Measurements from ENCODE around the gene DUSP2.

DUSP2 gene

DNA sequence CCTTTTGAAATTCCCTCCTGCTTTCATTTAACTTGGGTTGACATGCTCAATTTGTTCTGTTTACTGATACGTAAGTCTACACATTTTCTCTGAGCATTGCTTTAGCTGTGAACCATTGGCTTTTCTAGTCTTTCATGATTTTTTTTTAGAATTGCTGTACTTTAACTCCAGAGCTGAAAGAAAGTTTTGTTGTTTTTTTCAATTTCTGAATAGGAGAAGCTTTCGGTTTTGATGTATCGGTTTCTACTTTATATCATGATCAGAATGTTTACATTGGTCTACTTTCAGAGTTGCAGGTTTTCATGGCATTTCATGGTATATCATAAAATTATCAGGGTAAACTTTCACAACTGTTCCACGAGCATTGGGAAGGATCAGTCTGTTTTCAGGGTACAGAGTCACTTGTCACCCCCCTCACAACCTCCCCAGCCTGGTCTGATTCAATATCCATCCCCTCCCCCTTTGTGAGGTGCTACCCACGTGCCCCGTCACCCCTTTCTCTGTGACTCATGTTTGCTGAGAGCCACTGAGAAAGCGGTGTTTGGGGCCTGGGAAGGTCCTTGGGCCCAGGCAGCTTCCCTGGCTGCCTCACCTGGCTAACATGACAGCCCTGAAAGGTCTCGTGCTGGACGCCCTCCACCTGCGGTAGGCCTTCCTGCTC is 14.0 kb downstream of the DUSP2 start:
- DNase-seq = no peak

DNA sequence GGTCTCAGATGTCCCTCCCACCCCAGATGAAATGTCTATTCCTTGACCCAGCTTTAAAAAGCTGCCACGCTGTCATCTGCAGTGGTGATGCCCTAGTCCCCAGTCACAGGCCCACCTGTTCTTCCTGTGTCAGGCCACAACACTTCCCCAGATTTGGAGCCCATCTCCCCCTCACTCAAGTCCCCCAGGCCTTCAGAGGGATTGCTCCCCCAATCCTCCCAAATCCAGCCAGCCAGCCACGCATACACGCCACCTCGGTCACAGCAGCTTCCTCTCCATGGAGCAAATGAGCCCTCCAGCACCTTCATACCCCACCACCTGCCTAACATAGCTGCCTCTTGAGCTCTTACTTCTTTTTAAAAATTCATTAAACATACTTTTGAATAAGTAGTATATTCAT is 14.8 kb downstream of the DUSP2 start:
- DNase-seq = no peak

DNA sequence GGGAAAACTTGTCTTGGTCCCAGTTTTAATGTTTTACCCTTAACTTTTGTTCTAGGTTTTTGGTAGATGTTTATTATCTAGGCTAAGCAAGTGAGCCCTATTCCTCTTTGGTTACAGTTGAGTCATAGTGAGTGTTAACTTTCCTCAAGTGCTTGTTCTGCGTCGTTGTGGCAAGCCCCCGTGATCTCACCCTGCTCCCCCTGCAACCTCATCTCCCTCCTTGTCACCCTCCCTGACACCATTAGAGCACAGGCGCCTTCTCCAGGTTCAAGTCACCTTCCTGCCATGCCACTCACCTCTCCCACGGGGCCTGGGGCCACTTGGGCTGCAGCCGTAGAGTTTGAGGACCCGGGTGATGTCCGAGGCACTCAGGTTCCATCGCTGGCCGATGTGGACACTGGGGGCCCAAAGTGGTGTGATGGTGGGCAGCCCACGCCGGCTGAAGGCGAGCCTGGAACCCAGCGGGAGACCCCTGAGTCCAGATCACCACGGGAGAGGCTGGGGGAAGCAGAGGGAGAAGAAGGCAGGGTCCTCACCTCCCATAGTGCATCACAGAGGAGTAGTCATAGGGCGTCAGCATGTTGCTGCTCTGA is 15.6 kb downstream of the DUSP2 start:
- DNase-seq = no peak

DNA sequence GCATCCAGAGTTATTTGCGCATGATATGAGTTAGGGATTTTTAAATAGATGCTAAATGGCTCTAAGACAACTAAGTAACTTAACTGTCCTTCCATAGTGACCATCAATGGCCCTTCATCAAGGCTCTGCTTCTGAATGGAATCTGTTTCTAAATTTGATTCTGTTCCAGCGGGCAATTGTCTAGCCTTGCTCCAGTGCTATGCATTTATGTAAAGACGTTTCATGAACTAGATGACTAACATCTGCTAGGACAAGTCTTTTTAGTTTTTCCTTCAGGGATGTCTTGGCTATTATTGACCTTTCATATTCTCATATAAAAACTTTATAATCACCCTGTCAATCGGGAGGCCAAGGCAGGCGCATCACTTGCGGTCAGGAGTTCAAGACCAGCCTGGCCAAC is 16.8 kb downstream of the DUSP2 start:
- no peak for DNase-seq

DNA sequence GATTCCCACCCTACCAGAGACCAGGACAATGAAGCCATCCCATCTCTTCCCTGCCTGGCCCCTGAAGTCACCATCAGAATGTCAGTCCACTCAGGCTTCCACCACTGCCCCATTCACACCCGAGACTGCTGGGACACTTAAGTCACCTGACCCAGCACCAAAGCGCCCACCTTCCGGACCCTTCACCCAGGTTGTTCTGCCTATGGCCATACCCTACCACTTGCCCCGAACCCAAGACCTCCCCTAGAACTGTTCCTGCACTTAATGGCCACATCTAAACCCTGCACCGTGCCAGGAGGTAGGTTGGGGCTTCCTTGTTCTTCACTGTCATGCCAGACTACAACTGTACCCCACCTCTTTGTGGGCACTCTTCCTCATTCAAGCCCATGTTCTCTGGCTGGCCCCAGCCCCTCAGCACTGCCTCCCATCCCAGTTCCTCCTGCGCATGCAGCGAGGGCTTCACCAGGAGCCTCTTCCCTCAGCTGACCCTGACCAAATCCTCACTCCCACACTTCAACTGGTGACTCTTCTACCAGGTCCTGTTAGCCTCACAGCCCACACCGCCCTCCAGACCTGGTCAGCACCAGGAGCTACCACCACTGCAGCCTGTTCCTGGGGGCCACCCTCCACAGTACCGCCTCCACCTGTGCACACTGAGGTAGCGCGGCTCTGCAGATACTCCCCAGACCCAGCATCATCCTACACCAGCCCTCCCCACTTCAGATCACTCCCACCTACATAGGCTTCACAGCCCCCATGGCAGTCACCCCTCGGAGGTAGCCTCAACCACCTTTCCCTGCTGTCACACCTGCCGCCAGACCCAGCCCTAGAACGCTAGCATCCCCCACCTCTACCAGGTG is 20.6 kb downstream of the DUSP2 start:
- no peak for DNase-seq

DNA sequence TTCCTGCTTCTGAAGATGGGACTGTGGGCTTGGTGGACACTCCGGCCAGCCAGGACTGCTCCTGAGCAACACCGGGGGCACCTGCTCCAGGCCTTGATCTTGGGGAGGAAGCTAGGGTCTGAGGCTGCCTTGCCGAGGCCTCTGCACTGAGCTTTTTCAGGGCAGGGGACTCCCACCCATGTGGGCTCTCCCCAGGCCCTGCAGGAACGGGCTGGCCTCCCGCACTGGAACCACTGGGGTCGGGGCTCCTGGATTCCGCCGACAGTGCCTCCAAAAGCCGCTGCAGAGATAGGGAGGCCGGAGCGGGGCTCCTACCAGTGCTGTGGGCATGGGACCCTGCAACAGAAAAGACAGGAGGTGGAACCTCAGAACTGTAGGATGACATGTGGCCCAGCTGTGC is 21.3 kb downstream of the DUSP2 start:
- DNase-seq = no peak

DNA sequence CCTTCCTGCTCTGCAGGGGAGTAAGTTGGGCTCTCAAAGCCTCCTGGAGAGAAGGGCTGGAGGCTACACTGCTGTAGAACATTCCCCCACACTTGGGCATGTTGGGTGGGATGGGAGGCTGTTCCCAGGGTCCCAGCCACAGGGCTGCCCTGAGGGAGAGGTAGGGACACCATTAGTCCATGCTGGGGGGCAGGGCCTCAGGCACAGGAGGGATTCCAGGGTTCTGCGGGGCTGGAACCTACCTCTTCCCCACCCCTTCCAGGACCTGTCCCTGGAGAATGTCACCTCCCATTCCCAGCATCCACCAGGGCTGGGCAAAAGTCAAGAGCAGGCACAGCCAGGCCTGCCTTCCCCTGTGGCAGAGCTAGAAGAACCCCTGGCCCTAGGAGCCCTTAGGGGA is 21.9 kb downstream of the DUSP2 start:
- DNase-seq = no peak

DNA sequence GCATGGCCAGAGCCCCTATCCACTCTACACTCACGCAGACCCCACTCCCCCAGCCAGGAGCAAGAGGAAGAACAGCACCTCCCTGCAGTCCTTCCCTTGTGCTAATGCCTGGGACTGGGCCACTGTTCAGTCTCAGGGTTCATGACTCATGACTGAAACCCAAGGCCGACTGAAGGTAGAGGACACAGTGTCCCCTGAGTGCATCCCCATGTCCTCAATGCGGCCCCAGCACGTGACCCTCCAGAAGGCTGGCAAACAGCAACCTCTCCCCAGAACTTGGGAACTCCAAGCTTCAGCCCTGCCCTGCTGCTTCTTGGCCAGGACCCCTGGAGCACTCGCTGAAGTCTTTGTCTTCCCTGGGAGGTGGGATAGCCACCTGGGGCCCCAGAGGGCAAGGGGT is 22.8 kb downstream of the DUSP2 start:
- no peak for DNase-seq

DNA sequence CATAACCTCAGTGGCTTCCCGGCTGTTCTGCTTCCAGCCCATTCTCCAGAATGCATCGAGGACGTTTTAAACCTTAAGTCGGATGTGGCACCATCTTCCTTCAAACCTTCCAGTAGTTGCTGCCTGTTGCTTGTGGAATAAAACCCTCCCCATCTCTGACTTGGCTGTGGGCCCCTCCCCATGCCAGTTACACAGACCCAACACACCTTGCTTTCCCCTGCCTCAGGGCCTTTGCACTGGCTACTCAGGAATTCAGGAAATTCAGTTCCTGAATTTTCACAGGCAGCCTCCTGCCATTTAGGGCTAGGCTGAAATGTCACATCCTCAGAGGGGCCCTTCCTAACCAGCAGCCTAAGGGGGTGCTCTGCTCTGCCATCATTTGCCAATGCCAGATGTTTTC is 23.8 kb downstream of the DUSP2 start:
- DNase-seq = no peak

DNA sequence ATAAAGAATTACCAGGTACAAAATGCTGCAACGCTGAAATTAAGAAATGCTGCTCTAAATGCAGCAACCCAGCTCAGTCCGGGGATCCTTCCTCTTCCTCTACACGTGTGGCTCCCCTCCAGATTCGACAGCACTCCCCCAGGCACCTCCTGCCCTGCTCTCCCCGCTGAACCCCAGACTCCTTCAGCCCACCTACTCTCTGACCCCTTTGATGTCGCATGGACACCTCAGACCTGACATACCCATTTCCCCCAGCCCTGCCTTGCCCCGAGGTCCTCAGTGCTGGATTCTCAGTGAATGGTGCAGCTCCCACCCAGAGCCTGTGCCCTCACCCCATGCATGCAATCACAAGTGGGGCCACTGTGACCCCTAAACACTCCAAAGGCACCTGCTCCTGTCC is 24.2 kb downstream of the DUSP2 start:
- no peak for DNase-seq

DNA sequence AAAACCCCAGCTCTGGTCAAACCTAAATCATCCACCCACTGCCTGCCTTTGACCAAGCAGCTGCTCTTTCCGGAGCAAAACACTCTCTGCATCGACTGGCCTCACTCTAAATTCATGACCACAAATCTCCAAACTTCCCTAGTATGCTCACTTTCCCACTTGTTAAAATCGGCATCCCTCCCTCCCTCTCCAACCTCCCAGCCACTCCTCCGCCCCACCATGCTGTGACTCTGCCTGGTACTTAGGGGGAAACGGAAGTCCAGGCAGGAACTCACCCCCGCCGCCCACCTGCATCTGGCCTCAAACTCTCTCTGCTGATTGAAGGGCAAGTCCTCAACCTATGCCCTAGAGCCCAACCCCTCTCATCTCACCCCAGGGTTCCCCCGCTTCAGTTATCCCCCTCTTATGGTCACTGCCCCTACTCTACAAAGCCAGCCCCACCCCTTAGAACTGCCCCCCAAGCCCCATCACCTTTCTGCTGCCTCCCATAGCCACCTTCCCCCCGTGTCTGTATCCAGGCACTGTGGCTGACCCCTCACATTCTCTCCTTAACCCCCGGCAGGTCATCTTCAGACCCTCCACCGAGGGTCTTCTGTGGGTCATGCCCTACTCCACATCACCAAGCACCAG is 25.0 kb downstream of the DUSP2 start:
- DNase-seq = no peak

DNA sequence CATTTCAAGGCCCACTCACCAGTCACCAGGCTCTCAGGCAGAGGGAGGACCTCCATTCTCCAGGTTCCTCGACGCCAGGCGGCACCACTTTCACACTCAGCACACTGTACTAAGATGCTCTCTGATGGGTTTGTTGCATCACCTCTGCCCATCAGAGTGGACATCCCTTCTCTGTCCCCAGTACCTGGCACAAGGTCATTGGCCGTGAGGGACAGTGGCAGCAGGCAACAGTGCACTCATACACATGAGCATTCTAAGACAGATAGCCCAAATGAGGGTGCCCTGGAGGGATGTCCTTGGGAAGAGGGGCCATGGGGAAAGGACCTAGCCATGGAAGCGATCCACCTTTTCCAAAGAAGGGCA is 25.9 kb downstream of the DUSP2 start:
- no peak for DNase-seq

DNA sequence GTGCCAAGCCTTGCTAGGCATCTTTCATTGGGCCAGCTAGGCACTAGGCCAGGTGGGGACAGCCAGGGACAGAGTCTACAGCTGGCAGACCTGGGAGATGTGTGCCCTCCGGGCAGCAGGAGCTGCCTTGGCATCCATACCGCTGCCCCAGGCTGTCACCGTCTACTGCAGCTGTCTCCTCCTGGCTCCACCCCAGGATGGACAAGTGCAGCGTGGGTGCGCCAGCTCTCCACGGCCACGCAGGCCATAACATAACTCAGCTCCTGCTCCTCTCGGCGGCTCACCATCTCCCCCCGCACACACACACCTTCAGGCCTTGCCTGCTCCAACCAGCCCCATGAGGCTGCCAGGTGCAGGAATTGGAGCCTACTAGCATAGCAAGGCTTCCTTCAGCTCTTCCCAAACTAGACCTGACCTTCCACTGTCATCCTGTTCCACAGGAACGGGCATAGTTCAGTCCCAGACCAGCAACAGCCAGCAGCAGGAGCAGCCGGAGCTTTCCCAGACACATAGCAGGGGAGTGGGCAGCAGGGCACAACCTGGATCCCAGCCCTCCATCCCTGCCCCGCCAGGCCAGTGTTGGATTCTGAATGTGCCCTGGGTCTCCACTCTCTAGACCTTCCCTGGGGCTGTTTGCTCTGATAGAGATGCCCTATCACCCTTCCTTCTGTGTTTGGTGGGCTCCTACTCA is 26.4 kb downstream of the DUSP2 start:
- DNase-seq = no peak

DNA sequence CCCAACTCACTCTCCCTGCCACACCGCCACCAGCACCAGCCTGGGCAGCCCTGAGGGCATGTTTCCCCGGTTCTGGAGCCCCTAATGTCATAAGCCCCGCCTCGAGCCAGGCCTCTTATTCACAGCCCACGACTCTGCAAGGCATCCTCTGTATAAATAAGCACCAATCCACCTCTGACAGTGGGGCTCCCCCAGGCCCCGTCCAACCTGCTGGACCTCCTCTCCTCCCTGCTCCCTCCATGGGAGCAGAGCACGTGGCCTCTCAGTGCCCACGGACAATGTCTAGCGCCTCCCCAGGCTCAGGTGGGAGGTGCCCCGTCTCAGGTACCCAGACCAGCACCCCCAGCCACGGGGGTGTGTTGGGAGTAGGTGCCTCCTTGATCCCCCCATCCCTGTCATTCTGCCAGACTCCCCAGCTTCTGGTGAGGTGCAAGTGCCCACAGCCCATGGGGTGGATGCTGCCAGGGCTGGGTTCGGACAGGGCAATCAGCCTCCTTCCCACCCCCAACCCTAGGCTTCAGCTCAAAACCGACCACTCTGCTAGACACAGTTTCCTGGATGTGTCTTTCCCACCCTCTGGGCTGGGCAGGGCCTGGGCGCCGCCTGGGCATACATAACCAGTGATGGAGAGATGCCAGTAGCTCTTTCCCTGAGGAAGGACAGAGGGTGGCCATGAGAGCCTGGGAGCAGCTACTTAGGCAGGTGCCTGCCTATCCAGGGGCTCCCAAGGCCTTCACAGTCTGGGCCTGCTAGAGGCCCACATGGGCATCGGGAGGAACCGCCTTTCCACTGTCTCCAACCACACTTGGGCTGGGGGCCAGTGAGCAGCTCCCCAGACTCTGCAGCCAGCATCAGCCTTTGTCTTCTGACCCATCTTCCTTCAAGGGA is 27.3 kb downstream of the DUSP2 start:
- DNase-seq = no peak

DNA sequence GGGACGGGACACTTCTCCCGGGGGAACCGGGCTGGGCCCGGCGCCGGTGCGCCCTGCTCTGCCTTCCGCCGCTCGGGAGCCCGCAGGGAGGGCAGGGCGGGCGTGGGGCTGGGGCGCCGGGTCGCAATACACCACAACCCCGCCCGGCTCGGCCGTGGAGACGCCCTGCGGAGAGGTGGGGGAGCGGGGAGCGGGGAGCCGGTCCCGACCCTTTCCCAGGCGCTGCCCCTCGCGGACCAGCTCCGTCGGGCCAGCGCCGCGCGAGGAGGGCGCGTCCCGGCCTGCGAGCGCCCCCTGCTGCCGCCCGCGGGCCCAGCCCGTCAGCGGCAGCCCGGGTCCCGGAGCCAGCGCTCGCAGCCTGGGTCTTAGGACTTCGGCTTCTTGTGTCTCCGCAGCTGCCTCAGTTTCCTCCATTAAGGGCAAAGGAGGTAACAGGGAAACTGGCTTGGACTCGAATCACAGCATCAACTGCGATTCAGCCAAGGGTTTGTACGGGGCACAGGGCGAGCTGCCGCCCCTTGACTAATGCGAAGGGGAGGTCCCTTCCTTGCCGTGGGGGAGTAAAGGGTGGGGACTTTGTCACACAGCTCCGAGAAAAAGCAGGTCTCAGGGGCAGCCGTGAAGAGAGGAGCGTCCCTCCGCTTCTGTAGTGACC is 28.2 kb downstream of the DUSP2 start:
- no peak for DNase-seq

DNA sequence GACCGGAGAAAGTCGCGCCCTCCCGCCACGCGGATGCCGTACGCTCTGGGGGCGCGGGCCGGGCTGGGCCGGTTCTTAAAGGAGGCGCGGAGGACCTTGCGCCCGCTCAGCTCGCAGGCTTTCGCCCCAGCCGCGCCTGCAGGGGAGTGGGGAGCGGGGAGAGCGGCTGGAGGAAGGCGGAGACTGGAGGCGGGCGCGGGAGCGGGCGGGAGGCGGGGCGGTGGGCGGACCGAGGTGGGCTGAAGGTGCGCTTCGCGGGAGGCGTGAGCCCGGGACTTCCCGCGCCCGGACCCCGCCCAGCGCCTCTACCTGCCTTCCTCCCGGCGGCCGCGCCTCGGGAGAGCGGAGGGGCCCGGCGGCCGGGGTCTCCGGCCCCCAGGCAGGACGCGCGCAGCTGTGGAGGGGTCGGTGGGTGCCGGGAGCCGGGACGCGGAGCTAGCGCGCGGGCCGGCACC is 28.8 kb downstream of the DUSP2 start, which contains the start of gene ADRA2B:
Gene ADRA2B, minus strand, starts transcription at position 148 of the 455 bp plus-strand sequence. CDS start 422 bp downstream, outside the sequence.
- DNase-seq = no peak

DNA sequence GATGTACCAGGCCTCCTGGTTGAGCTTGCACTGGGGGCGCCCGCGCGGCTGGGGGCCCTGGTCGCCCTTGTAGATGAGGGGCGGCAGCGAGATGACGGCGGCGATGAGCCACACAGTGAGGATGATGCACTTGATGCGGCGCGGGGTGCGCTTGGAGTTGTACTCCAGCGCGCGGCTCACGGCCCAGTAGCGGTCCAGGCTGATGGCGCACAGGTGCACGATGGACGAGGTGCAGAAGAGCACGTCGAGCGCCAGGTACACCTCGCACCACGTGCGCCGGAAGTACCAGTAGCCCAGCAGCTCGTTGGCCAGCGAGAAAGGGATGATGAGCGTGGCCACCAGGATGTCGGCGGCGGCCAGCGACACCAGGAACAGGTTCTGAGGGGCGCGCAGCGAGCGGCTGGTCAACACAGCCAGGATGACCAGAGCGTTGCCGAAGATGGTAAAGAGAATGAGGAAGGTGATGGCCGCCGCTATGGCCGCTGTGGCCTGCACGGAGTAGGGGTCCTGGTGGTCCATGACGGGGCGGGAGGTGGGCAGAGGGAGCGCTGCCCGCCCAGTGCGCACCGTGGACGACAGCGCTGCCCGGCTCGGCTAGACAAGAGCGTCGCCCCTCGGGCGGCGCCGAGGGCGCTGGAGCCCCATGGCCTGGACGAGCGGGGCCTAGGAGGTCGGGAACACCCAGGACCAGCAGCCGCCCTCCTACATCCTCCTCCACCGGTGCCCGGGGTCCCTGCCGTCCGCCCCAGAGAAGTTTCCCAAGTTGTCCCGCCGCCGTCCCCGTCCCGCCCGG is 29.4 kb downstream of the DUSP2 start:
- no peak for DNase-seq

DNA sequence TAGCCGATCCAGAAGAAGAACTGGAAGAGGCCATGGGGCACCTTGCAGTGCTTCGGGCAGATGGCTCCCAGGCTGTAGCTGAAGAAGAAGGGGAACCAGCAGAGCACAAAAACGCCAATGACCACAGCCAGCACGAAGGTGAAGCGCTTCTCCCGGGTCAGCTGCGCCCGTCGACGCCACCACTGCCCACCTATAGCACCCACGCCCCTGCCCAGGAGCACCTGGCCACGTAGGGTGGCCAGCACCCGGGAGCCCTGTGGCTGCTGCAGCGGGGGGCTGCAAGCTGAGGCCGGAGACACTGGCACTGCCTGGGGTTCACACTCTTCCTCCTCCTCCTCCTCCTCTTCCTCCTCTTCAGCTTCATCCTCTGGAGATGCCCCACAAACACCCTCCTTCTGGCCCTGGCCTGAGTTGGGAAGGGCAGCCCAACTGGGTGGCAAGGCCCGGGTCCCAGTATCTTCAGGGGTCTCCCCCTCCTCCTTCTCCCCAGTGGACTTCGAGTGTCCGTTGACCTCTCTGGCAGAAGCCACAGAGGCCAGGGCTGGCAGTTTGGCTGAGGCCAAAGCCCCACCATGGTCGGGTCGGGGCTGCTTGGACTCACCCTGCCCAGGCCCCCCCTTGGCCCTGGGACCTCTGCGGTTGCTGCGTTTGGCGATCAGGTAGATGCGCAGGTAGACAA is 30.2 kb downstream of the DUSP2 start:
- DNase-seq = no peak

DNA sequence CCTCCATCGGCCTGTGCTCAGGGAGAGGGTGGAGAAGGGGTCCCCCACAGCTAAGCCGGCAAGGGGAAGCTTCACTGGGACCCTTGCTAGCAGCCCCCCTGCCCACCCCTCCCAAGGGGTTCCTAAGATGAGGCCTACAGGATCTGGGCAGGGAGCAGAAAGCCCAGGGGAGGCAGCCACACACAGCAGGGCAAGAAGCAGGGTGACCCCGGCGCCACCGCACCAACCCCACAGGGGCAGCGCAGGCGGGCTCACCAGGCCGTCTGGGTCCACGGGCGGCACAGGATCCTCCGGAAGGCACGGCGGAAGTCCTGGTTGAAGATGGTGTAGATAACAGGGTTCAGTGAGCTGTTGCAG is 30.7 kb downstream of the DUSP2 start:
- no peak for DNase-seq

DNA sequence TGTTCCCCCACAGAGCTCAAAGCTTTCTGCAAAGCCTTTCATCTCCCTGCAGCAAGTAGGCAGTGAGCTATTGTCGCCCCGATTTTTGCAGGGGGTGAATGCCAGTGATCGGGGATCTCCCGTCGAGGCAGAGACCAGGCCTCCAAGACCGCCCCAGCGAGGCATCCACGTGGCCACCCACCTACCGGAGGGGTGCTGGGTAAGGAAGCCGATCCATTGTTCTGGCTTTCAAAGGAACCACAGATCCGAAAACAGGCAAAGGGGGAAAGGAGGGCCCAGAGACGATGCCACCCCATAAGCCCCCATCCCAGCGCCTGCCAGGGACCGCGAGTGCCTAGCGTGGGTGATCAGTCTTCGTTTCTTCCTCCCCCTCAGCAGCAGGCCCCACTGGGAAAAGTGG is 31.3 kb downstream of the DUSP2 start:
- no peak for DNase-seq
